Measurements from ENCODE around the gene FBXO21.

FBXO21 gene

GRCh38 chr12:117162167-117162539, 28.1 kb downstream of the FBXO21 start:
- DNase-seq, result no peak

- DNase-seq, result no peak
These were observed 28.7 kb downstream of the FBXO21 start for GRCh38 chr12:117161460-117162166.

DNA sequence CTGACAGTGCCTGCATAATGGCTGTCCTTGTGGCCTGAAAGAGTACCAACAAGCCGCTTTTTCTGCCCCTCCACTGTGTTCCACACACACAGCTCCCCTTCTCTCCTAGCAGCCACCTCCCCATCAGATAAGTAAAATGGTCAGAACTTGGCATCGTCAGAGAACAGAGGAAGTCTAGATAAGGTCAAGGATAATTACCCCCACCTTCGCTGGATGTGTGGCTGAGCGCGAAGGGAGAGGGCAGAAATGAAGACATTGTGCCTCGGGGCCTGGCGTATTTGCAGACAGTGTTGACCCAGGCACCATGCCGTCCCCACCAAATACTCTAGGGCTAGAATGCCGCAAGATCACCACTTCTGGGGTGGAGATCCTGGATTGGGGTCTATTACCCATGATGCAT, 30.6 kb downstream of the FBXO21 start:
- DNase-seq, result no peak

DNA sequence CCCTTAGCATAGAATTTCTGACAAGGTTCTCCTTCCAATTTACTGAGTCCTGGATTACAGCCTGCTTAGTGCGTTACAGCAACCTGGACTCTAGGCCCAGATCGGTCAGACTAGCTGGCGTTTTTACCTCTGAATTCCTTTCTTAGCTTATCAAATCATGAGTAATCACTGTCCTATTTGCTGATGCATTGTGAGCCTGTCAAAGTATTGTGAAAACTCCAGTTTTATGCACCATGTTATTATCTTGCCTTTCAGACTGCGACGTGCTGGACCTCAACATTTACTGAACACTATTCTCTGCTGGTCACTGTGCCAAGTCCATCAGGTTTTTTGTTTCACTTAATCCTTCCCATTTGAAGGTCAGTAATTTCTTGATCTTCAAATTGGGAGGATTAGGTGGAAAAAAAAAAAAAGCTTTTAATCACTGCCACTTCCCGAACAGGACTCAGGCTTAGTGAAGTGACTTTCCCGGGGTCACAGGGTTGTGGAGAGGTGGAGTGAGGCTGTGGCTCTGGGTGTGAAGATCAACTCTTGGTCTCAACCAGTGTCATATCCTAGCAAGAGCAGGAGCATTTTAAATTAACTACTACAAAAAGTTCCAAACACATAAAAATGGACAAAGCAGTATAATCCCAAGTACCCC, 31.2 kb downstream of the FBXO21 start:
- no peak for DNase-seq

DNA sequence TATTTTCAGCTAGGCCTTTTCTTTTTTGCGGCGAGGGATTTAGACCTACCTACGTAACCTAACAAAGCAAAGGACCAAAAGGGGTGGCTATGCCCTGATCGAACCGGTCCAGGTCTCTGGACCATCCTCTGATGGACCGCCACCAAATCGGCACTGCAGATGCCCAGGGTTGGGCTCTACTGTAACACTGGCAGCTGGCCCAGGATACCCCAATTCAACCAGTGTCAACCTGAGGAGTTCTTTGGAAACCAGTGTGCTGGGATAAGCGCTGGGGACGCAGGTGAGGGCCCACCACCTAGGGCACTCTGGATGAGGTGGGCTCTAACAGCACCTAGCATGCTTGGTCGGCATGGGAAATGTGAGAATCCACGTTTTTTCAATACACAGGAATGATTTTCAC, 32.2 kb downstream of the FBXO21 start:
- no peak for DNase-seq

DNA sequence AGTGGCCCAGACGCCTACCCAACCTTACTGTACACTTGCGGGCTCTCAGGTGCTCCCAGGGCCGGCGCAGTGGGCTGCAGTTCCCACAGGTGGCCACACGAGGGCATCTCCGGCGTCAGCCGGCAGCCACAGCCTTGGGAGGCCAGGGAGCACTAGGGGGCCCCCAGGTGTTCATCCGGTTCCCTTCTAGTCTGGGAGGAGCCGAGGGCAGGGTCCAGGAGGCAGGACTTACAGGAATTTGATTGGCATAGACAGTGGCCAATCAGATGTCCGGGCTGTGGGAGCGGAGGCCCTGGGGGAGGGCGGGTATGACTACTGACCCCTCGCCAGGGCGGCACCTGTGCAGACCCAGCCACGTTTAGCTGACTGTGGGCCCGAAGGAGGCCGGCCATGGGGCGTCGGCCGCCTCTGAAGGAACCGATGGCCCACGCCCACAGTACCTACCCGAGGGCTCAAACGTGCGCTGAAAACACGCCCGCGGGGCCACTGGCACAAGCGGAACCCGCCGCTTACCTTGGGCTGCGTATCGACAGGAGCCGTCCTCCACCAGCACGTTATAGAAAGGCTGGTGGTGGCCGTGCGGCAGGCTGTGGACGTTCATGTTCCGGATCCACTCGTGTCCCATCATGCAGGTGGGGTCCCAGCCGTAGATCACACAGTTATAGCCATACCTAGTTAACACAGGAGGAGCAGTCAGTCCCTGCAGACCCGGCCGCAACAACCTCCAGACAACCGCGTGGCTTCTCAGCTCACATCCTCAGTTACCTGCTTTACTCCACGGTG, 34.8 kb downstream of the FBXO21 start:
- DNase-seq, result peak; percentile 83

DNA sequence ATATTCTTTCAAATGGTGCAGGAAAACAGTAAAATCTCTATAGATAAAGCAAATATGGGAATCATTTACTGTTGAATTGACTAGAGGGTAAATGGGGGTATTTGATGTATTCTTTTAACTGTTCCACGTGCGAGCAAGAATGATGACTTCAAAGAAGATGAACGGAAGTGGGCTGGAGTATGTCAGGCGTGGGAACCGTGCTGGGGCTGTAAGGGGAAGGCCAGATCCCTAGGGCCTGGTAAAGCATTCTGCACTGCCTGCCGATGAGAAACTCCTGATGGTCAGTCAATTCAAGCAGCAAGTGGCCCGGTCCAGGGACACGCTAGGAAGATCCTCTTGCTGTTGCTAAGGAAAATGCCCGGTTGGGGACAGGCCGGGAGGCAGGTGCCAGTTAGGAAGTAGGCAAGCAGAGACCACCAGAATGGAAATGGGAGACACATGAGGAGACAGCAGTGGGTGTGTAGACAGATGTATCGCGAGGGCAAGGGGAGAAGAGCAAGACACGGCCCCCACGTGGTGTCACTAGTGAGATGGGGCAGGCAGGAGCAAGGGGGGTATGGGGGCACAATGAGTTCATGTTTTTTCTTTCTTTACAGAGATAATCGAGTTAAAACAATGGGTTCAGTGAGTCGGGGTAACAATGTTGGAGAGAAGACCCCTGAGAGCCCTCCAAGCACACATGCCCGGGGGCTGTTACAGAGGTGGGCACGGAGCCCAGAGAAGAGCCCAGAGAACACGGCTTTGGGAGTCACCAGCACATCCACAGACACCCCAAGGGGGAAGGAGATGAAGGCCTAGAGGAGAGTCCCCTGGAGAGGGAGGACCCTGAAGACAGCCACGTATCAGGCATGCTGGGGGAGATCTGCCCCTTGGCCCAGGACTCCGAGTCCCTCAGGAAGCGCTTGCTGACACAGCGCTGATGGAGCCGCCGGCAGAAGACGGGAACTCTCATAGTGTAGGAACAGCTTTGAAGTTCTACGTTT, 37.2 kb downstream of the FBXO21 start:
- no peak for DNase-seq

DNA sequence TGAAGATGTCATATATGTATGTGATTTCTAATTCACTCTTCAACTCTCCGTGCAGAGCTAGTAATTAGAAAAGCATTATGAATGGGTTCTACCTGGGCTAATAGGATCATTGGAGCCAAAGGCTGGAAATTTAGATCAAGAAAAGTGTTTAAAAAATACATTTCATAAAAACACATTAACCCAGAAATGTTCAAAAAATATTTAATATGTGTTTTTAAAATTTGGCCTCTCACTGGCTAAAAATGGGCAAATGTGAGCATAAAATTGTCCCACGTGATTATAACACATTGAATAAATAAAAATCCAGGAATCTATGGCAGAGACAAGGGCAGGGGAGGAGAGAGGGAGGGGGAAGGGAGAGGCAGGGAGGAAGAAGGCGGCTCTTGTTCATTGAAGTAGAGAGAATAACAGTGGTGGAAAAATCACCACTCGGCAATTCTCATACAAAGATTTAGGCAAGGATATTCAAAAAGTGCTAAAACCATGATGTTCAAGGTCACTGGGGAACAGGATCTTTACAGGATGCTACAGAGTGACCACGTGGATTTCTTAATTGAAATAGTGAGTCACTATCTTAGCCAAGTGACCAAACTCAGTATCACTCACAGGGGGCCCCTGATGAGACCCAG, 38.8 kb downstream of the FBXO21 start:
- DNase-seq, result no peak

DNA sequence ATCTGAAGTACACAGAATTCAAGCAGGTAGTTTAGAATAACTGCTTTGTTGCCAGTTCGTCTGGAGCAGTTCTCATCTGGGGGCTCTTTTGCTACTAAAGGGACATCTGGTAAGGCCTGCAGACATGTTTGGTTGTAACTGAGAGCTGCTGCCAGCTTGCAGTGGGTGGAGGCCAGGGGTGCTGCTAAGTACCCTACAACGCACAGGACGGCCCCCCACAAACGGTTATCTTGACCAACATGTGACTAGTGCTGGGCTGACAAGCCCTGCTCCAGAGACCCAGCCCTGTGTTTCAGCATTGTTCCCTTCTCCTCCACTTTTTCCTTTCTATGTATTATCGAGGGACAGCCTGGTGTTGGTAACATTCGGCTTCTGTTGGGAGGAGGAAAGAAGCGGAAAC, 40.8 kb downstream of the FBXO21 start:
- DNase-seq, result no peak

GRCh38 chr12:117148642-117149041, 41.6 kb downstream of the FBXO21 start:
- DNase-seq, result no peak

- no peak for DNase-seq
These were observed 42.6 kb downstream of the FBXO21 start for GRCh38 chr12:117147639-117148038.

GRCh38 chr12:117145597-117146154, 44.6 kb downstream of the FBXO21 start:
- DNase-seq, result no peak

DNA sequence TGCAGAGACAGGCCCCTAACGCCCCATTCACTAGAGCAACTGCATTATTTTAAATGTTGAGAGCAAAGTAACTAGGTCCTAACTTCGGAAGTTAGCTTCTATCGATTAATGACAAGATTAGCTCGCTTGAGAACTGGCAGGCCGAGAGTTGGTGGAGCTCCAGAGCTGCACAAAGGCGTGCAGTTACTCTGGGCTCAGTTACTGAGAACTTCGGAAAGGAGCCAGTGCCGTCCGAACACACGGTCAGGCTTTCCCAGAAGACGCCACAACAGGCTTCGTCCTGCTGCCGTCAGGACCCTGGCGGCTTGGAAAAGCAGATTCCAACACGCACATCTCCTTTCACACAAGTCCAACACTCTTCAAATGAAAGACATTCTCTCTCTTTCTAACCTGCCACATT, 45.7 kb downstream of the FBXO21 start:
- DNase-seq, result no peak

DNA sequence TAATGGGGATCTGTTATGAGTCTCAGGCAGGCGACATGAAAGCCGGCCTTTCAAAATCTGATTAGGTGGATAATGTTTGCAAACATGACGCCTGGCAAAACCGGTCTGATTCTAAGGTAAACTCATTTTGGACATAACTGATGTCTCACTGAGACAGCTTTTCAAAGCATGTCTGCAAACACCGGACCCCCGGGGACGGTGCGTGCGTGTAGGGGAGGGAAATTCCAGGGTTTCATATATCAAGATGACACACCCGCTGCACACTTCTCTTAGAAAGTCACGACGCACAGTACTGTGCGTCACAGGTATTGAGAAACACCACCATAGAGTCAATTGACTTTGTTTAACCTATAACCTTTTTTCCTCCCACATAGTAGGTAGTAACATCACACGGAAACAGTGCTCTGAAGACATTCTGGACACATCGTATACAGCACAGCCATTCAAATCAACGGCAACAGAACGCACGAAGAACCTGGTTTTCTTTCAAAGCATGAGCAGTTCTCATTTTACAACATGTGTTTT, 47.2 kb downstream of the FBXO21 start:
- DNase-seq, result peak; percentile 13

DNA sequence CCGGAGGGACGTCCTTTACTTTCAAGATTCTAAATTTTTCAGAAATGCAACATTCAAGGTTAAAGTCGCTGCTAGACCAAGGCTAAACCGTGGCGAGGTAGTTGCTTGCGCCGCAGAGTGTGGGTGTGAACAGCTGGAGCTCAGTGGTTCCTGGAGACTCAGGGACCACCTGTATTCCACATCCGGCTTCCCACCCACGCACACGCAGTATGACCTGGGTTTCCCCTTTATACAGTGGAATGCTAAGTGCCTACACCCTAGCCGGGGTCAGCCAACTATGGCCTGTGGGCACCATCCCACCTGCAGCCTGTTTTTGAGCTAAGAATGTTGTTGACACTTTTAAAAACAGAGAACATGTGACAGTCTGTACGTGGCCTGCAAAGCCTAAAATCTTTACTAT, 48.2 kb downstream of the FBXO21 start:
- DNase-seq, result no peak

- DNase-seq, result no peak
These were observed 49.0 kb downstream of the FBXO21 start for GRCh38 chr12:117141097-117141898.

- DNase-seq, result no peak
These were observed 49.7 kb downstream of the FBXO21 start for GRCh38 chr12:117140397-117141096.

- no peak for DNase-seq
These were observed 51.1 kb downstream of the FBXO21 start for GRCh38 chr12:117139025-117139717.

DNA sequence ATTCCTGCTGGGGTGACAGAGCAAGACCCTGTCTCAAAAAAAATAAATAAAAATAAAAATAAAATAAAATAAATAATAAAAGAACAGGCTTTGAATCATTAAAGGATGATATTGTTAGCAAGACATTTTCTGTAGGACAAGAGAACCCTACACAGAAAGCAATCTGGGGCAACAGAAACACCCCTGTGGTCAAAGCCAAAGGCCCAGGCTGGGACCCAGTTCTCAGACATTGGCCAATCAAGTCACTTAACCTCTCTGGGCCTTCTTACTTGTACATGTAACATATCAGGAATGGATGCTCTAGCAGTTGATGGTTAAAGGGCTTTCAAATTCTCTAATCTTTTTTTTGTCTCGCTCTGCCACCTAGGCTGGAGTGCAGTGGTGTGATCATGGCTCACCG, 55.5 kb downstream of the FBXO21 start:
- DNase-seq, result no peak

DNA sequence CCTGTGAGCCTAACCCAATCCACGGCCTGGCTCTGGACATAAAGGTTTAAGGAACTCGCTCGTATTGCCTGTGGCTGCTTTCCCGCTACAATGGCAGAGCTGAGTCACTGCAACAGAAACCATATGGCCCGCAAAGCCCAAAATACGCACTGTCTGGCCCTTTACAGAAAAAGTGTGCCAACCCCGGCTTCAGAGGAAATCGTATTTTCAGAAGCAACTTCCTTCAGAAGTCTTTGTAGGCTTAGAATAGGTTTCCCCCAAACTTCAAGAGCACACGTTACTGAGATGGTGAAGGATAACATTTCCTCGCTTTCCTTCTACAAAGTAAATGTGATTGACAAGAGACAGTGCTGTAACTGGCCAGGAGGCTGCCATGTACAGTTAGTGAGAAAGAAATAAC, 56.2 kb downstream of the FBXO21 start:
- no peak for DNase-seq

All from NCI-H1436 (cell line).